HG02642 (cell line): Measurements from ENCODE around the gene DYNLT5.

Experiments
- ATAC-seq: cut with Tn5 transposase; IDR thresholded peaks from one replicate; pipeline ENCODE4 v1.9.1; 2021; ENCODE audit warnings: mild to moderate bottlenecking; ENCODE audit not compliant: unreplicated experiment, poor library complexity

The DYNLT5 gene

DNA sequence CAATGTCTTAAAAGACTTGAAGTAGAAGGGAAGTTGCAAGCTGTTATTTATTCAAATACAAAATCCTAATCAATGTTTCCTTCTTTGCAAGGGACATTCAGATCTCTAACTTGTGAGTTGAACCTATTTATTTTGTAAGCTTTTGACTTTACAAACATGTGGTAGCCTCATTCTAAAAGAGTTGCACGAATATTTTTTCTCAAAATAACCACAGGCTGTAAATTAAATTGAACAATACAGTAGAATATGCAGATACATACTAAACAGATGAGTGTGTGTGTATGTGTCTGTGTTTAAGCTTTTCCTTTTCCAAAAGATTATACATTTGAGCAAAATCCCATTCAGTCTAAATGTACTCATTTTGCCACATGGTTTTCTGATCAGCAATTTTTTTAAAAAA is 4.8 kb upstream of the DYNLT5 start:
- no peak for ATAC-seq

DNA sequence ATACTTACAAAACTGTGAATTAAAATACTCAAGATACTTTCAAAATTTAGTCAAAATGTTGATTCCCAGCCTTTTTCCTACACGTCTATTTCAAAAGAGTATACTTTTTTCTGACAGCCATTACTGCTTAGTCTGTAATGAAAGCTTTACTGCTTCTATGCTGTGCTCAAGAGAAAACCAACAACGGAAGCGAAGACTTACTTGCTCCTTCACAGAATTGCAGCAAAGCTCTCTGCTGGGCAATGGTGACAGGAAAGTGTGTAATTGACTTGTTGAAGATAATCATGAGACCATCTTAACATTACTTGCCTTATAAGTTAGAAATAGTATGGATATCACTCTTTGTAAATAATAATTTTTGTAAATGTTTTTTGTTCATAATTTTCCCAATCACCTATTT is 1.7 kb upstream of the DYNLT5 start:
- no peak for ATAC-seq

DNA sequence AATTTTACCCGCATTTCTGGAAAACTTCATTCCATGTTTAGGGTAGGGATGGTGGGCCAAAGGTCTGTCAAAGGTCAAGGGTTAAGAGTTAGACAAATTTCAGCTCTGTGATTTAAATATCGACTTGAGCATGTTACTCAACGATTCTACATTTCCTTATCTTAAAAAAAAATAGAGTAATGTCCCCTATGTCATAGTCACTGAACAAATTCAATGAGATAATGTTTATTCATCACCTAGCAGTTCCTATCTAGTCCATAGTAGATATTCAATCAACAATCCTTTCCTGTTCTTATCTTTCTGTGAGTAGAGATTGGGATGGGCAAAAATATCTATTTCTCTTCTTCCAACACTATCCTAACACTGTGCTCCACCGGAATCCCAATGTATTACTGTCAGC is 1.1 kb upstream of the DYNLT5 start:
- no peak for ATAC-seq

DNA sequence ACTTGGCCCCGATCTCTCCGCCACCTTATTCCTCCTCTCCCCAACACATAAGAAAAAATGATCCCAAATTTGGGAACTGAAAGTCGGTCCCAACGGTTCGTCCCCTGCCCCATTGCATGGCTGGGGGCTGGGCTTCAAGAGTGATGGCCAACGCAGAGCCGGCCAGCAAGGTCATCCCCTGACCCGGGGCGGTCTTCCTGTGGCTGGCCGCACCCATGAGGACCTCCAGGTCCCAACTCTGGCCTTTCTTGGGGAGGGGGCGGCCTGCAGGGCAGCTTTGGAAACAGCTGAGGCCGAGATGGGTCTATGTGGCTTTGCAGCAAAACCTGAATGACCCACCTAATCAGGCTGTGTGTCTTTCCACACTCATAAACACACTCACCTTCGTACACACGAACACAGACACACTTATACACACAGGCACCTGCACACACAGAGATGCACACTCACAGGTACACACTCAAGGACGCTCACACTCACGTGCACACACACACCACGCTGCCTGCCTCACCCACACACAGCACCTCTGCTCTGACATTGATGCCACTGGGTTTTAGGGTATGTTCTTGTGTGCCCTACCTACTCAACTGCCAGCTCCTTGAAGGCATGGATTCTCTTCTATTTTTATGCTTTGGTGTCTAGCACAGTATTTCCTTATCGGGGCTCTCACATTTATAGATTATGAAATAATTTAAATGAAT is 562 bp downstream of the DYNLT5 start:
- no peak for ATAC-seq

DNA sequence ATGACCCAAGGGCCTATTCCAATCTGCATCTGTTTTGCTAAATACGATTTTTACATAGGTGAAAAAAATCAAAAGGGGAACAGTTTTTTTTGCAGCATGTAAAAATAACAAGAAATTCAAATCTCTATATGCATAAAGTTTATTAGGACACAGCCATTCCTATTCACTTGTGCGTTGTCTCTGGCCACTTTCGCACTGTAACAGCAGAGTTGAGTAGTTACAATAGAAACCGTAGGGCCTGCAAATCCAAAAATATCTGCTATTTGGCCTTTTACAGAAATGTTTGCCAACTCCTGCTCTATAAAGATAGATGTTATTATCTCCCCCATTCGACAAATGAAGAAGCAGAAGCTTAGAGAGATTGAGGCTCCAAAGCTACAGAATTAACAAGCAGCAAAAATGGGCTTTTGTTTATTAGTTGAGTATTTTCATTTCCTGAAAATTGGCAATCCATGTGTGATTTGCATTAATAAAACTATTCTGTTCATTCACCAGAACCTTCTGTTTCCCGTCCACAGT is 5.5 kb downstream of the DYNLT5 start:
- no peak for ATAC-seq

DNA sequence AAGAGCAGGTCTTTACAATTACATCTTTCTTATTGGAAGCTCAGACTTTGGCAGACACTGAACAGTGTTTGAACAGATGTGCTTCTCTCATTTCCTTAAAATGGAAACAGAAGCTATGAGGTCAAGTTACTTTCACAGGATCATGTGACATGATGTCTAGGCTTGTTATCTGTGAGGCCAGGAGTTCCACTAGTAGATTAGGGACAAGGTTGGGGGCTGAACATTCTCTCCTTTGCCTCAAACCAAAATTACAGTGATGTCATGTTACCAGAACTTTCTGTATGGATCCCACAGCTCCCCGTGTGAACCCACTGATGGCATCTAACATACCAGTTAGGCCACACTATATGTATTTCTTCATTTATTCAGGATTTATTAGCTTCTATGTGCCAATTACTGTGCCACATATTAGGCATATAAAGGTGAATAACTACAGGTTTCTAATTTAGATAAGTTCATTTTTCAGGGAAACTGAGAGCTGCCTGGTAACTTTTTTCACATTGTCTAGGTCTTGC is 6.0 kb downstream of the DYNLT5 start:
- peak; percentile 99 for ATAC-seq

DNA sequence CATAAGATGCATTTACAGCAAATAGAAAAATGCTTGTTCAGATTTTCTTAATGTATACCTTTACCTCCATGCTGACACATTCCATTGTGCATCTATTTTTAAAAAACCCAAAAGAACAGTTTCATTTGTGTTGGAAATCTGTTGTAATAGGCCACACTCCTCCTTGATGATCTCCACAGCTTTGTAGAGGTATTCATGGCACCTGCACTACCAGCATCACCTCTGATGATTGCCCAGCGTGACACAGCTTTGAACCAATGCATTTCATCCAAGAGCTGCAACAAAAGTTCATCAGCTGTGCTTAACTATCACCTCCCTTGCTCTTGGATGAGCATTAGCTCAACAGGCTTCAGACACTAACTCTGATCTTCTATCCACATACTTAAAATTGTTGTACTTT is 8.2 kb downstream of the DYNLT5 start:
- ATAC-seq = no peak

DNA sequence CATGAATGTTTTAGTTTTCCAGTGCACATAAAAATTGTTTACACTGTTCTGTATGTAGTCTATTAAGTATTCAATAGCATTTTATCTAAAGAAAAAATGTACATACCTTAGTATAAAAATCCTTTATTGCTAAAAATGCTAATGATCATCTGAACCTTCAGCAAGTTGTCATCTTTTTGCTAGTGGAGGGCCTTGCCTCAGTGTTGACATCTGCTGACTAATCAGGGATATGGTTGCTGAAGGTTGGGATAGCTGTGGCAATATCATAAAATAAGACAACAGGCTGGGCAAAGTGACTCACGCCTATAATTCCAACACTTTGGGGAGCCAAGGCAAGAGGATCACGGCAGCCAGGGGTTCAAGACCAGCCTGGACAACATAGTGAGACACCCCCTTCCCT is 9.0 kb downstream of the DYNLT5 start:
- no peak for ATAC-seq

DNA sequence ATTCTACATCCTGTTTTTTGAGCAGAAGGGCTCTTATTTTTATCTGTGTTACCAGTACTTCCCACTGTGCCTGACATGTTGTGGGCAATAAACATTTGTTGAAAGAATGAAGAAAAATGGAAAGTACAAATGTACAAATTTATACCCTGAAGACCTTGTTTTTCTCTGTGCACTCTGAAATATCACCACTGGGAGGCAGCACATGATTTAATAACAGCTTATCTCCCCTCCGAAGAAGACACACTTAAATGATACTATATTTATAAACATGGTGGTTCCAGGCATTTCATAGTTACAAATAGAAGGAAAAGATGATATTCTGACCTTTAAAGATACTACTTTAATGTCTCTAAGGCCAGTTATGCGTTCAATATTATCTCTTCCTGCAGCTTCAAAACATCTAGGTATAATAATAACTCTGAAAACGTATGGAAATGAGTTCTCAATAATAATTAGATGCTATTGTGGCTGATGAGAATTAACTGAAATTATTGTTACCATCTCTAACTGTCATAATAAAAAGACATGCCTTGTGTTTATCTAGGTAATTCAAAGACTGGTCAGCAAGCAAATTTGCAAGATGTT is 12.8 kb downstream of the DYNLT5 start:
- ATAC-seq = peak; percentile 56

DNA sequence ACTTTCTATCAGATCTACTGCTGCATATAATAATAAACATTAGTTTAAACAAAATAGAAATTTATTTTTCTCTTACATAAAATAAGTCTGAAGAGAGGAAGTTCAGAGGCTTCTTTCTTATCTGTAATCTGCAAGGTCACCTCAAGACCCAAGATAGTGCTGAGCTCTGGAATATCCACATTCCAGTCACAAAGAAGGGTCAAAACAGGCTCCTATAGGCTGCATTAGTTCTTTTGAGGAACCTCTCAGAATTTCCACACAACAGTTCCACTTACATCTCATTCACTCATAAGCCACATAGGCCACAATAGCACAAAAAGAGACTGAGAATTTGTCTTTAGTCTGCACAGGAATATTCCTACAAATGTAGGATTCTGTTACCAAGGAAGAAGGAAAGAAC is 15.4 kb downstream of the DYNLT5 start:
- ATAC-seq = no peak

DNA sequence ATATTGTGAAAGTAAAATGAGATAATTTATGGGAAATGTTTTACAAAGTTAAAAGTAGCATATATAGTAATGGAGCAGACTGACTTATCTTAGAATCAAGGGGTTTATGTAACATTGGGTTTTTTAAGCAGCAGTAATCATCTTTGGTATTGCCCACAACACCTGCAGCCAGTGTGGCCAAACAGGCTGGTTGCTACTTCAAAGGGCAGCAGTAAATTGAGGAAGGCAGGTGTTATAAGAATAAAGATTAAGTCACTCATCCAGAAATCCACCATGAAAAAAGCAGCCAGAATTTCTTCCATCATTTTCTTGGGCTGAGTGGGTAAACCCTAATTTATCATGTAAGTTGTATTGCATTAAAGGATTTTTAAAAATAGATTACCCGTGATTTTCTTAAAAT is 16.7 kb downstream of the DYNLT5 start:
- ATAC-seq = no peak

DNA sequence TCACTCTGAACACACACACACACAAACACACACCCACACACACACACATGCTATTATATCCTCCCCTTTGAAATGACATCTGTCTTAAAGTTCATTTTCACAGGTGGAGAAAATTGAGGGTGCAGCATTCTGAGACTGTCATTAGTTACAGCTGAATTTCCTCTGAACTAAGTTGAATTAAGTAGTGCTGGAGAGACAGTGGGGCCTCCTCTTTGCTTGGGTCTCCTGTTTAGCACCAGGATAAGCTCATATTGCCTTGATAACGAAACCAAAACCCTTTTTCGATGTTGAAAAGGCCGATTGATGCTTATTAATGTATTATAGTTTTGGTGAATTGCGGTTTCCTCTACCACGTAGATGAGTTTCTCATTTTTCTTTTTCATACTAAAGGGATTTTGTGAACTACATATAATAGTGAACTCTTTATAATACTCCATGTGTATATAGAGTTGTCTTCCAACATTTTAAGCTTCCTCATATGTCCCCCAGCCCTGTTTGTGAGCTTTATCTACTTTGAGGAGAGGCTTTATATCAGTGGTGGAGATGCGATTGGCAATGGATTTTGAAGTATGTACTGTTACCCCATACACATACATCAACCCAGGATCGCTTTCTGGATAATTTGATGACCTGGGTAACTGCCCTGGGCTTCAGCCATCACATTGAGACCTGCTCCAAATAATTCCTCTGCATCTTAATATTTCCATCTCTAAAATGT is 17.4 kb downstream of the DYNLT5 start:
- ATAC-seq = no peak

DNA sequence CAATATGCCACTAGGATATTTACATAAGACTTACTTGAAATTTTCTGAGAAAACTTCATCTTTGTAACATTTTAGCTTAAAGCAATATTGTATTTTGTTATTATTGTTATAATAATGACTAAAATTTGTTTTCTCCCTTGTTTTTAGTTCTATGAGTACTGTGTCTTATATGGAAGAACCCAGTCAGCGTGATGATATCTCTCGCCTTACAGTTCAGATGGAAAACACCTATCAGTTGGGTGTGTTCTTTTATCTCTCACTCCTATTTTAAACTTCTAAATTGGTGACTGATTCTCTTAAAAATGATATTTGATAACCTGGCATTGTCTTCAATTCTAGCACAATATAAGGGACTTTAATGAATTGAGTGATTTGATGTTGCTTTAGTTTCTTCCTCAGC is 18.0 kb downstream of the DYNLT5 start:
- no peak for ATAC-seq

DNA sequence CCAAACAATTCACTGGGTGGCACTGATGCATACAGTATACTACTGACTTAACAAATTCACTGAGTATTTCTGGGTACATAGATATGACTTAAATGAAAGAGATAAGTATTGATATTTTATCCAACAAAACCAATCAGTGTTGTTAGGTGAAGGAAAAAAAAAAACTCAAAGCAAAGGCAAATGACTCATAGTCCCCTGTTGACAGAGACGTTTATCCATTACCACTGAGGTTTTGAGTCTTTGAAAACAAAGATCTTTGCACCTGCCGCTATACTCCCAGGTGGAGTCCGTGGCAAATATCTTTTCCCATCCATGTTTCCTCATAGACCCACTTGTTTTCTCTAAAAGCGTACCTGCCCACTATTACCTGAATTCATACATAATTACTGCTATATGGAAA is 18.4 kb downstream of the DYNLT5 start:
- no peak for ATAC-seq

DNA sequence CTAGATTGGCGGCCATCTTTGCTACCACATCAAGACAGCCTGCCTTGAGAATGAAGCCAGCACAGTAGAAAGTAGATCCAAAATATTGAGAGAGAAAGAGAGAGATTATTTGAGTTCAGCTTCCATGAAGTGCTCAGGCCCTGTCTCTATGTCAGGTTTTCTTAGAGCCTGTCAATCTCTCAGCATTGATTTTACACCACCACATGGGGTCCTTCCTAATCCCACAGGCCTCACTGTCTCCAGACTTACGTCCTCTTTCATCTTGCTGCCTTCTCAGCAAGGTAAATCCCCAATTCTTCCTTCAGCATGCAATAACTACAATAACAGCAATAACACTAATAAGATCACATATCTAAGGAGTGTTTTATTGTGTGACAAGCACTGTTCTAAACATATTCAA is 21.0 kb downstream of the DYNLT5 start:
- no peak for ATAC-seq

DNA sequence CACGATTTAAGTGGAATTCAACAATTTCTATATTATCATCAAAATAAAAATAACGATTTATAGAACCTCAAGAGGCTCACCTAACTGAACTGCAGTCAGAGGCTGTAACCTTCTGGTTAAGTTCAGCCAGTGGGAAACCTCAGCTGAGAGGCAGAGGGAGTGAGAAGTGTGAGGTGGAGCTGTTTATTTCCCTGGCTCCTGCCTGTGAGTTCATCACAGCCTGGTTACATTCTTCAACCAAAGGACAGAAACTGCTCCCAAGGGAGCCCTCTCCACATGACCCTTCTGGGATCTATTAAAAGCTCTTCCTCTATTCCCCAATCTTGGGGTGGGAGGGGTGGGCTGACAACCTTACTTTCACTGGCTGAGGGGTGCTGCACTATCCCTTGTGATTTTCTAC is 22.2 kb downstream of the DYNLT5 start:
- ATAC-seq = no peak

DNA sequence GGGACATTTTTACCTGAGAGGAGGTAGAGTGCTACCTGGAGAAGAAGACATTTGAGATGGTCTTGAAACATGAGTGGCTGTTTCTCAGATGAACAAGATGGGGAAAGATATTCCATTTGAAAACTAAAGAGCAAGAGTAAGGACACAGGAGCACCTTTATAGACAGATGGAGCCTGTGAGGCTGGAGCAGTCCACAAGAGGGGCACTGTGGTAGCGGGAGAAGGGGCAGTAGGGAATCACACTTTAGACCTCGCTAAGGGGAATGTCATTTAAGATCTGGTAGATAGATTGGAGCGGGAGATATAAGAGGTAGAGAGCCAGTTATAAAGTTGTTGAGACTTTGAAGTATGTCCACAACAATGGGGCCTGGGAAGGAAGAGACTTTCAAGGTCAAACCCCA is 23.4 kb downstream of the DYNLT5 start:
- ATAC-seq = no peak

DNA sequence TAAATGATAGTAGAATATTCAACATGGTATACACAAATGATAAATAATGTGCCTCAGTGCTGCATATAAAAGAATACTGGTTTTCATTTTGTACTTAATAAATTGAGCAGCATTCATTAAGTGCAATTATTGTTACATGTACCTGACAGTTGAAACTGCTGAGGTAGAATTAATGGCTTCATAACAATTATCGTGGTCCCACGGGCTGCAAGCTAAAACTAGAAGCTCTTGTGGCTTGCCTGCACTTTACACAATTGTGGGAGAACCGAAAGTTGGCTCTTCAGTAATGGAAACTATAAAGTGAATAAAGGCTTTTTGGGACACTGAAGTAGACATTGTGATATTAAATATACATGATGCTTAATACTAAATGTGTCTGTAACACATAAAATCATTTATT is 25.6 kb downstream of the DYNLT5 start:
- no peak for ATAC-seq

DNA sequence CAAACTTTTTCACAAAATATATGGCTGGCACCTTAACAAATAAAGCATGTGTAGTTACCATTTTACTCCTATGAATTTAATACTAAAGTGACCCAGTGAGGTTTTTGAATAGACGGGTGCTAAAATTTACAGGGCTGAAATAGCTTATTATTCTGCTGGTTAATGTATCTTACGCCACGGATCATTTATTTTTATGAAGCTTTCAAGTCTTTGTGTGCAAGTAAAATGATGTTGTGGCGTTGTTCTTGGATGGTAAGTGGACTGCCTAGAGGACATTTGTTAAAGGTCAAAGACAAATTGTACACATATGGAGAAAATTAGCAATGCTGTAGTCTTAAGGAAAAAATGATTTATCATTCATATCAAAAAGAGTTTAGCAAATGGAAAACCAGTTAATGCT is 26.0 kb downstream of the DYNLT5 start:
- no peak for ATAC-seq

DNA sequence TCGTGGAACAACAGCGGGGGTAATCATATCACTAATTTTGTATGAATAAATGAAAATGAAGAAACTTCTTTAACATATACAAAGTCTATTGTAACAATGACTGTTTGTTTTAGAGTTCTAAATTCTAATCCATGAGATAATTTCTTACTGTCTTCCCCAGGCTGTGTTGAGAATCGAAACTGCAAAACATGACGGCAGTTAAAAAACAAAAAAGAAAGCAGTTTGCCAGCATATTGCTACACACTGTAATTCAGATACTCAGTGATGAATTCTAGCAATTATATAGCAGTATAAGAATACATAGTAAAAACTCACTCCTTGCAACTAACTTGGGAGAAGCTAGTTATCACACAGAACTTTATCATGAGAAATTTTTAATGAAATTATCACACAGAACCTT is 26.7 kb downstream of the DYNLT5 start:
- no peak for ATAC-seq

DNA sequence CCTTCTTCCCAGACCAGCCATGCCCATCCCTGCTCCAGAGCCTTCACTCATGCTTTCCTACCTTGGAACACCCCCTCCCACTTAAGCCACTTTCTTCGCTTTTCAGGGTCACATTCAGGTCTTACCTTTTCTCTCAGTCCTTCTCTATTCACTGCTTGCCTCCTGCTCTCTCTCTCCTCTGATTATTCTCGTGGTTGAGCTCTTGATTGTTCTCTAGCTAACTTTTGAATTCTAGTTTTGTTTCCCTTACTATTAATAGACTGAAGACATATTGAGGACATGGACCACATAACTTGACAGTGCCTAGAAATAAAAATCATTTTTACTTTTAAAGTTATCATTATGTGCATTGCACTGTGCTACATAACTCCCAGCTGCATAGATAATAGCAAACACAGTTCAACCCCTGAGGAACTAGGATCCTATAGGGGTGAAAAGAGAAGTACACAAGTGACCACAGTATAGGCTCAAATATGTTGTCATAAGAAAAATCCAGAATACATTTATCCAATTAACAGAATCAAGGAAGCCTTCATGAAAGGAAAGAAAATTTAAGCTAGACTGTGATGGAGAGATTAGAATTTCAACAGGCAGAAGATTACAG is 27.3 kb downstream of the DYNLT5 start:
- no peak for ATAC-seq
